ENCODE measurements around the gene COMT. TPM values are rescaled to one million over a fixed set of nuclear protein-coding genes. Genes with fewer than 3 reads are reported as not detected.

Gene COMT
- total and polyA plus RNA-seq, 9 of the 15 experiments (the other 6 are each of a cell fraction or from before 2014, with no cell fraction given): 12.5 to 351 (median 155) TPM

DNA sequence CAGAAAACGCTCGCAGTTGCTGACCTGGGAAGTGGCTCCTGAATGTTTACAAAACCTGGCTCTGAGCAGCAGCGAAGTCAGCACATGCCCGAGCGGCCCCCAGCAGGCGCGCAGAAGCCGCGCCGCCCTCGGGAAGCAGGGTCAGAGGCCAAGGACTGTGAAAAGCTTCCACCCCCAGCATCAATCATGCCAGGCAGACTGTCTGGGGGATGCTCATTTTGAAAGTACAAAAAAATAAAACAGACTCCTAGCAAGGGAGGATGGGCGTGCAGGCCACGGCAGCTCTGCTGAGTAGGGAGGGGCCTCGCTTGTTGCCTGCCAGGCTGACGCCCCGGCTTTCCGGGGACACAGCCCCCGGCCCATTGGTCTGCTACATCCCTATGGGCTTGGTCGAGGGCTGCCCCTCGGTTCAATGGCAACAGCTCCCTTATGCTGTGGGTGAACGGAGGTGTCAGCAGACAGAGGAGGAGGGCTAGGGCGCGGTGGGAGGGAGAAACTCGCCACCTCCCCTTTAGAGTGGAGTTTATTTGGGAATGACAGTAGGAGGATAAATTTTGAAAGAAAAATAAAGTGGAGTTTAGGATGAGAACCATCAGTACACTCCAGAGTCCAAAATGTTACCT lies 49.2 kb upstream of the COMT start (continued):
- TF ChIP-seq, protein P1, sequence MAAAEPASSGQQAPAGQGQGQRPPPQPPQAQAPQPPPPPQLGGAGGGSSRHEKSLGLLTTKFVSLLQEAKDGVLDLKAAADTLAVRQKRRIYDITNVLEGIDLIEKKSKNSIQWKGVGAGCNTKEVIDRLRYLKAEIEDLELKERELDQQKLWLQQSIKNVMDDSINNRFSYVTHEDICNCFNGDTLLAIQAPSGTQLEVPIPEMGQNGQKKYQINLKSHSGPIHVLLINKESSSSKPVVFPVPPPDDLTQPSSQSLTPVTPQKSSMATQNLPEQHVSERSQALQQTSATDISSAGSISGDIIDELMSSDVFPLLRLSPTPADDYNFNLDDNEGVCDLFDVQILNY (CRISPR knock-in tag; IDR thresholded peaks at IDR 0.05): no peak
- TF ChIP-seq FUS (optimal IDR thresholded peaks at IDR 0.05; ENCODE audit: low read depth, low read length) (no peak), FOXJ3 (CRISPR knock-in tag; IDR thresholded peaks at IDR 0.05) (no peak), TRIM28 (IDR thresholded peaks at IDR 0.05) (no peak), MECOM (CRISPR knock-in tag; IDR thresholded peaks at IDR 0.05) (no peak; the same call in 1 of the 2 replicates), ZSCAN32 (CRISPR knock-in tag; IDR thresholded peaks at IDR 0.05) (no peak), RBM15 (IDR thresholded peaks at IDR 0.05; ENCODE audit: insufficient read depth, low read length) (no peak), RHOXF2B (CRISPR knock-in tag; conservative IDR thresholded peaks at IDR 0.05) (no peak), ZNF324 (CRISPR knock-in tag; IDR thresholded peaks at IDR 0.05) (no peak), SMAD1 (IDR thresholded peaks at IDR 0.05; ENCODE audit: low read depth, low read length, partially characterized antibody) (peak; percentile 21)
- TF ChIP-seq, protein P2, sequence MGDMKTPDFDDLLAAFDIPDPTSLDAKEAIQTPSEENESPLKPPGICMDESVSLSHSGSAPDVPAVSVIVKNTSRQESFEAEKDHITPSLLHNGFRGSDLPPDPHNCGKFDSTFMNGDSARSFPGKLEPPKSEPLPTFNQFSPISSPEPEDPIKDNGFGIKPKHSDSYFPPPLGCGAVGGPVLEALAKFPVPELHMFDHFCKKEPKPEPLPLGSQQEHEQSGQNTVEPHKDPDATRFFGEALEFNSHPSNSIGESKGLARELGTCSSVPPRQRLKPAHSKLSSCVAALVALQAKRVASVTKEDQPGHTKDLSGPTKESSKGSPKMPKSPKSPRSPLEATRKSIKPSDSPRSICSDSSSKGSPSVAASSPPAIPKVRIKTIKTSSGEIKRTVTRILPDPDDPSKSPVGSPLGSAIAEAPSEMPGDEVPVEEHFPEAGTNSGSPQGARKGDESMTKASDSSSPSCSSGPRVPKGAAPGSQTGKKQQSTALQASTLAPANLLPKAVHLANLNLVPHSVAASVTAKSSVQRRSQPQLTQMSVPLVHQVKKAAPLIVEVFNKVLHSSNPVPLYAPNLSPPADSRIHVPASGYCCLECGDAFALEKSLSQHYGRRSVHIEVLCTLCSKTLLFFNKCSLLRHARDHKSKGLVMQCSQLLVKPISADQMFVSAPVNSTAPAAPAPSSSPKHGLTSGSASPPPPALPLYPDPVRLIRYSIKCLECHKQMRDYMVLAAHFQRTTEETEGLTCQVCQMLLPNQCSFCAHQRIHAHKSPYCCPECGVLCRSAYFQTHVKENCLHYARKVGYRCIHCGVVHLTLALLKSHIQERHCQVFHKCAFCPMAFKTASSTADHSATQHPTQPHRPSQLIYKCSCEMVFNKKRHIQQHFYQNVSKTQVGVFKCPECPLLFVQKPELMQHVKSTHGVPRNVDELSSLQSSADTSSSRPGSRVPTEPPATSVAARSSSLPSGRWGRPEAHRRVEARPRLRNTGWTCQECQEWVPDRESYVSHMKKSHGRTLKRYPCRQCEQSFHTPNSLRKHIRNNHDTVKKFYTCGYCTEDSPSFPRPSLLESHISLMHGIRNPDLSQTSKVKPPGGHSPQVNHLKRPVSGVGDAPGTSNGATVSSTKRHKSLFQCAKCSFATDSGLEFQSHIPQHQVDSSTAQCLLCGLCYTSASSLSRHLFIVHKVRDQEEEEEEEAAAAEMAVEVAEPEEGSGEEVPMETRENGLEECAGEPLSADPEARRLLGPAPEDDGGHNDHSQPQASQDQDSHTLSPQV (IDR thresholded peaks at IDR 0.05): no peak; the same call in 1 of the 2 replicates
- TF ChIP-seq, protein P3, sequence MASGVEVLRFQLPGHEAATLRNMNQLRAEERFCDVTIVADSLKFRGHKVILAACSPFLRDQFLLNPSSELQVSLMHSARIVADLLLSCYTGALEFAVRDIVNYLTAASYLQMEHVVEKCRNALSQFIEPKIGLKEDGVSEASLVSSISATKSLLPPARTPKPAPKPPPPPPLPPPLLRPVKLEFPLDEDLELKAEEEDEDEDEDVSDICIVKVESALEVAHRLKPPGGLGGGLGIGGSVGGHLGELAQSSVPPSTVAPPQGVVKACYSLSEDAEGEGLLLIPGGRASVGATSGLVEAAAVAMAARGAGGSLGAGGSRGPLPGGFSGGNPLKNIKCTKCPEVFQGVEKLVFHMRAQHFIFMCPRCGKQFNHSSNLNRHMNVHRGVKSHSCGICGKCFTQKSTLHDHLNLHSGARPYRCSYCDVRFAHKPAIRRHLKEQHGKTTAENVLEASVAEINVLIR (CRISPR knock-in tag; IDR thresholded peaks at IDR 0.05): no peak
- TF ChIP-seq, protein P4, sequence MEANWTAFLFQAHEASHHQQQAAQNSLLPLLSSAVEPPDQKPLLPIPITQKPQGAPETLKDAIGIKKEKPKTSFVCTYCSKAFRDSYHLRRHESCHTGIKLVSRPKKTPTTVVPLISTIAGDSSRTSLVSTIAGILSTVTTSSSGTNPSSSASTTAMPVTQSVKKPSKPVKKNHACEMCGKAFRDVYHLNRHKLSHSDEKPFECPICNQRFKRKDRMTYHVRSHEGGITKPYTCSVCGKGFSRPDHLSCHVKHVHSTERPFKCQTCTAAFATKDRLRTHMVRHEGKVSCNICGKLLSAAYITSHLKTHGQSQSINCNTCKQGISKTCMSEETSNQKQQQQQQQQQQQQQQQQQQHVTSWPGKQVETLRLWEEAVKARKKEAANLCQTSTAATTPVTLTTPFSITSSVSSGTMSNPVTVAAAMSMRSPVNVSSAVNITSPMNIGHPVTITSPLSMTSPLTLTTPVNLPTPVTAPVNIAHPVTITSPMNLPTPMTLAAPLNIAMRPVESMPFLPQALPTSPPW (CRISPR knock-in tag; IDR thresholded peaks at IDR 0.05): no peak
- TF ChIP-seq, protein P5, sequence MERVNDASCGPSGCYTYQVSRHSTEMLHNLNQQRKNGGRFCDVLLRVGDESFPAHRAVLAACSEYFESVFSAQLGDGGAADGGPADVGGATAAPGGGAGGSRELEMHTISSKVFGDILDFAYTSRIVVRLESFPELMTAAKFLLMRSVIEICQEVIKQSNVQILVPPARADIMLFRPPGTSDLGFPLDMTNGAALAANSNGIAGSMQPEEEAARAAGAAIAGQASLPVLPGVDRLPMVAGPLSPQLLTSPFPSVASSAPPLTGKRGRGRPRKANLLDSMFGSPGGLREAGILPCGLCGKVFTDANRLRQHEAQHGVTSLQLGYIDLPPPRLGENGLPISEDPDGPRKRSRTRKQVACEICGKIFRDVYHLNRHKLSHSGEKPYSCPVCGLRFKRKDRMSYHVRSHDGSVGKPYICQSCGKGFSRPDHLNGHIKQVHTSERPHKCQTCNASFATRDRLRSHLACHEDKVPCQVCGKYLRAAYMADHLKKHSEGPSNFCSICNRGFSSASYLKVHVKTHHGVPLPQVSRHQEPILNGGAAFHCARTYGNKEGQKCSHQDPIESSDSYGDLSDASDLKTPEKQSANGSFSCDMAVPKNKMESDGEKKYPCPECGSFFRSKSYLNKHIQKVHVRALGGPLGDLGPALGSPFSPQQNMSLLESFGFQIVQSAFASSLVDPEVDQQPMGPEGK (CRISPR knock-in tag; IDR thresholded peaks at IDR 0.05; ENCODE audit: borderline replicate concordance): no peak
- TF ChIP-seq, protein P6, sequence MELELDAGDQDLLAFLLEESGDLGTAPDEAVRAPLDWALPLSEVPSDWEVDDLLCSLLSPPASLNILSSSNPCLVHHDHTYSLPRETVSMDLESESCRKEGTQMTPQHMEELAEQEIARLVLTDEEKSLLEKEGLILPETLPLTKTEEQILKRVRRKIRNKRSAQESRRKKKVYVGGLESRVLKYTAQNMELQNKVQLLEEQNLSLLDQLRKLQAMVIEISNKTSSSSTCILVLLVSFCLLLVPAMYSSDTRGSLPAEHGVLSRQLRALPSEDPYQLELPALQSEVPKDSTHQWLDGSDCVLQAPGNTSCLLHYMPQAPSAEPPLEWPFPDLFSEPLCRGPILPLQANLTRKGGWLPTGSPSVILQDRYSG (tag; conservative IDR thresholded peaks at IDR 0.05; ENCODE audit: low read depth): 0 out of 2 replicates have a peak, but pooled peaks have one; percentile 20
